GM10847 (cell line): ENCODE results near the gene INTS2.

Source experiments
- POLR2A ChIP-seq: IDR thresholded peaks from 2 replicates; pipeline ENCODE4 v1.6.1; 2011; ENCODE audit not compliant: insufficient read length; ENCODE audit errors: extremely low read depth

Gene INTS2

GRCh38 chr17:61836266-61837174 is 91.3 kb downstream of the INTS2 start:
- TF ChIP-seq POLR2A, result no peak

GRCh38 chr17:61835606-61836005 is 92.2 kb downstream of the INTS2 start:
- no peak for TF ChIP-seq POLR2A

DNA sequence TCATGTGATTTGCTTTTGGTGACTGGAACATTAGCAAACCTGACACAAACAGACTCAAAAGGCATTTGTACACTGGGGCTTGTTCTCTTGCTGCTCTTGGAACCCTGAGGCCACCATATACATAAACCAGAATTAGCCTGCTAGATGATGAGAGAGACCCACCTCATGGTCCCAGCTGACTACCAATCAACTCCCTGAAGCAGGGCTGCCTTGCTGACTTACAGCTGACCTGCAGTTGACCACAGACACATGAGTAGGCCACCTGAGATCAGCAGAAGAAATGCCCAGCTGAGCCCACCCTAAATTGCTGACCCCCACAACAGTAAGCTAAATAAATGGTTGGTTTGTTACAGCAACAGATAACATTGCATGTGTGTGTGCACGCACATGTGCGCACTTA is 93.2 kb downstream of the INTS2 start:
- no peak for TF ChIP-seq POLR2A

GRCh38 chr17:61833536-61834193 is 94.1 kb downstream of the INTS2 start:
- TF ChIP-seq POLR2A, result no peak

- TF ChIP-seq POLR2A, result no peak
These were observed 95.3 kb downstream of the INTS2 start for GRCh38 chr17:61832463-61832862.

DNA sequence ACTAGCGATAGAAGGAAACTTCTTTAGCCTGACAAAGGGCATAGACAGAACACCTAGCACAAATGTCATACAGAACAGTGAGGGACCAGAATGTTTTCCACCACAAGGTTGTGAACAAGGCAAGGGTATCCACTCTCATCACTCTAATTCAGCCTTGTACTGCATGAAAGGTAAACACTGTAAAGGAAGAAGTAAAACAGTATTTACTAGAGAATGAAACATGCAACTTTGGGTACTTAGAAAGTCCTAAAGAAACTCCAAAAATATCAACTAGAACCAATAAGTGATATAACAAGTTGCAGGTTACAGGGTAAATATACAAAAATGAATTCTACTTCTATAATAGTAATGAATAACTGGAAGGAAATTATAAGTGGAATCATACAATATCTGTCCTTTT is 96.7 kb downstream of the INTS2 start:
- TF ChIP-seq POLR2A, result no peak

- TF ChIP-seq POLR2A, result no peak
These were observed 99.1 kb downstream of the INTS2 start for GRCh38 chr17:61828694-61829093.

GRCh38 chr17:61827649-61828395 is 100.0 kb downstream of the INTS2 start:
- no peak for TF ChIP-seq POLR2A

GRCh38 chr17:61825448-61826137 is 102.2 kb downstream of the INTS2 start:
- no peak for TF ChIP-seq POLR2A

GRCh38 chr17:61822326-61823285 is 105.2 kb downstream of the INTS2 start:
- no peak for TF ChIP-seq POLR2A

- no peak for TF ChIP-seq POLR2A
These were observed 106.1 kb downstream of the INTS2 start for GRCh38 chr17:61821655-61822054.

- no peak for TF ChIP-seq POLR2A
These were observed 109.6 kb downstream of the INTS2 start for GRCh38 chr17:61818225-61818624.

DNA sequence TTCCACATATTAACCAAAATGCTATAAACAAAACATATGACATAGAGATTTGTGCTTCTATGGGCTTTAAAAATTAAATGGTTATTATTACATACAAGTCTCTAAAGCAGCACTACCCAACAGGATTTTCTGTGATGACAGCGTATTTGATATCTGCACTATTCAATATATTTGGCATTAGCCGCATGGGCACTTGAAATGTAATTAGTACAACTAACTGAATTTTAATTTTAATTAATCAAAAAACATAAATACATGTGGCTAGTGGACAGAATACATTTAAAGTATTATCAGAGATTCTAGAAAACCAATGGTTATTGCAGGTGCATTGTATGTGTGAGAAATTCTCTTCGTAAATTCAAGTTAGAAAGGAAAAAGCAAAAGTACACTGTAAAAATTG is 110.3 kb downstream of the INTS2 start:
- TF ChIP-seq POLR2A, result no peak

GRCh38 chr17:61816538-61816937 is 111.2 kb downstream of the INTS2 start:
- no peak for TF ChIP-seq POLR2A
